SU-DHL-6 (cell line): ENCODE measurements around the gene COG1.

Experiments
- H2AFZ ChIP-seq: fragments of 200-600 bp; sonication (generic); 2 replicates; pipeline ENCODE4 v1.6.1; 2014; ENCODE audit warnings: low read depth, mild to moderate bottlenecking, moderate library complexity, mixed read lengths, antibody characterized with exemption, low read length; ENCODE audit not compliant: severe bottlenecking
- H3F3A ChIP-seq: fragments of 200-600 bp; shearing (Covaris generic); 2 replicates; pipeline ENCODE4 v1.6.0; 2016; ENCODE audit warnings: antibody characterized with exemption, mild to moderate bottlenecking; ENCODE audit not compliant: insufficient read depth
- H3K27ac ChIP-seq: fragments of 200-600 bp; sonication (generic); 2 replicates; pipeline ENCODE4 v1.5.1; 2016; ENCODE audit warnings: low read depth, mild to moderate bottlenecking, low read length, moderate library complexity, mixed read lengths
- H3K27me3 ChIP-seq: fragments of 200-600 bp; sonication (generic), shearing (Covaris generic); 2 replicates; pipeline ENCODE4 v1.6.0; 2014; ENCODE audit warnings: mild to moderate bottlenecking, low read length
- H3K36me3 ChIP-seq: fragments of 200-600 bp; sonication (generic); 2 replicates; pipeline ENCODE4 v1.6.1; 2014; ENCODE audit warnings: mild to moderate bottlenecking, low read length, mixed read lengths
- H3K4me2 ChIP-seq: fragments of 300-600, 200-600 bp; shearing (Covaris generic), sonication (generic); 2 replicates; pipeline ENCODE4 v1.6.0; 2014; ENCODE audit warnings: low read length, low read depth, mild to moderate bottlenecking; ENCODE audit not compliant: poor library complexity, severe bottlenecking
- H3K4me3 ChIP-seq: fragments of 200-600 bp; sonication (generic); 2 replicates; pipeline ENCODE4 v1.5.1; 2014; ENCODE audit warnings: antibody characterized with exemption, low read length, mild to moderate bottlenecking, mixed read lengths; ENCODE audit not compliant: insufficient read depth, poor library complexity, severe bottlenecking
- H3K79me2 ChIP-seq: fragments of 200-600 bp; sonication (generic); 2 replicates; pipeline ENCODE4 v1.6.1; 2014; ENCODE audit warnings: mild to moderate bottlenecking, low read length, moderate library complexity; ENCODE audit not compliant: insufficient read depth
- H3K9ac ChIP-seq: fragments of 200-600 bp; sonication (generic); 2 replicates; pipeline ENCODE4 v1.7.0; 2014; ENCODE audit warnings: mild to moderate bottlenecking, low read length
- H3K9me2 ChIP-seq: fragments of 200-600 bp; sonication (generic); replicated peaks from 2 replicates; pipeline ENCODE4 v1.6.1; 2014; ENCODE audit warnings: low read length; ENCODE audit not compliant: insufficient read depth
- H3K9me3 ChIP-seq: fragments of 200-600 bp; sonication (generic); 2 replicates; pipeline ENCODE4 v1.6.1; 2014; ENCODE audit warnings: low read length, mixed read lengths; ENCODE audit not compliant: insufficient read depth
- H4K20me1 ChIP-seq: fragments of 200-600 bp; sonication (generic); 2 replicates; pipeline ENCODE4 v1.6.1; 2014; ENCODE audit warnings: low read depth, mild to moderate bottlenecking, antibody characterized with exemption, low read length, moderate library complexity, mixed read lengths
- CTCF ChIP-seq: fragments of 200-600 bp; sonication (generic); IDR thresholded peaks from one replicate; pipeline ENCODE4 v1.5.1; 2017; ENCODE audit warnings: antibody characterized with exemption, mild to moderate bottlenecking, low read length, moderate library complexity; ENCODE audit not compliant: insufficient read depth, poor library complexity, severe bottlenecking
- EZH2phosphoT487 ChIP-seq: fragments of 200-600 bp; sonication (generic), shearing (Covaris generic); conservative IDR thresholded peaks from 2 replicates; pipeline ENCODE4 v1.6.1; 2018; ENCODE audit warnings: mild to moderate bottlenecking, antibody characterized with exemption, low read length, moderate library complexity, mixed read lengths

COG1 gene

GRCh38 chr17:73187203-73187769 is 5.6 kb upstream of the COG1 start:
- H3K9me3 ChIP-seq: no peaks in the 10 kb centered on the region
- no peaks in the 10 kb centered on the region for H3K27me3 ChIP-seq
- TF ChIP-seq CTCF: no peak
- TF ChIP-seq EZH2phosphoT487: no peak
- H3K4me3 ChIP-seq: no peak overlapping the region
- H3K9ac ChIP-seq: no peak overlapping the region
- H3K36me3 ChIP-seq: no peaks in the 10 kb centered on the region
- H3F3A ChIP-seq: no peaks in the 10 kb centered on the region
- H3K79me2 ChIP-seq: peaks cover 27% of the 10 kb centered on the region
- no peak overlapping the region for H2AFZ ChIP-seq
- no peaks in the 10 kb centered on the region for H4K20me1 ChIP-seq
- no peak overlapping the region for H3K4me2 ChIP-seq
- no peak overlapping the region for H3K27ac ChIP-seq
- no peaks in the 10 kb centered on the region for H3K9me2 ChIP-seq

- TF ChIP-seq CTCF (no peak), EZH2phosphoT487 (no peak)
- Histone ChIP-seq H3K27ac (no peak overlapping the region), H3K27me3 (no peaks in the 10 kb centered on the region), H3K9ac (no peak overlapping the region), H3K4me2 (no peak overlapping the region), H3K4me3 (no peak overlapping the region), H3F3A (no peaks in the 10 kb centered on the region), H3K9me2 (no peaks in the 10 kb centered on the region), H2AFZ (no peak overlapping the region), H3K79me2 (peaks cover 27% of the 10 kb centered on the region), H4K20me1 (no peaks in the 10 kb centered on the region), H3K9me3 (no peaks in the 10 kb centered on the region), H3K36me3 (no peaks in the 10 kb centered on the region)
Observed at GRCh38 chr17:73188011-73188410, 4.8 kb upstream of the COG1 start.

- Histone ChIP-seq H3K4me2 (no peak overlapping the region), H2AFZ (no peak overlapping the region), H3K4me3 (no peak overlapping the region), H3K36me3 (no peaks in the 10 kb centered on the region), H3K79me2 (peaks cover 27% of the 10 kb centered on the region), H3K9ac (no peak overlapping the region), H3K27me3 (no peaks in the 10 kb centered on the region), H3K9me3 (no peaks in the 10 kb centered on the region), H3F3A (no peaks in the 10 kb centered on the region), H3K27ac (no peak overlapping the region), H4K20me1 (no peaks in the 10 kb centered on the region), H3K9me2 (no peaks in the 10 kb centered on the region)
- TF ChIP-seq EZH2phosphoT487 (no peak), CTCF (no peak)
Observed at GRCh38 chr17:73189417-73190099, 3.3 kb upstream of the COG1 start.
